ENCODE results near the gene APP.

Gene APP

DNA sequence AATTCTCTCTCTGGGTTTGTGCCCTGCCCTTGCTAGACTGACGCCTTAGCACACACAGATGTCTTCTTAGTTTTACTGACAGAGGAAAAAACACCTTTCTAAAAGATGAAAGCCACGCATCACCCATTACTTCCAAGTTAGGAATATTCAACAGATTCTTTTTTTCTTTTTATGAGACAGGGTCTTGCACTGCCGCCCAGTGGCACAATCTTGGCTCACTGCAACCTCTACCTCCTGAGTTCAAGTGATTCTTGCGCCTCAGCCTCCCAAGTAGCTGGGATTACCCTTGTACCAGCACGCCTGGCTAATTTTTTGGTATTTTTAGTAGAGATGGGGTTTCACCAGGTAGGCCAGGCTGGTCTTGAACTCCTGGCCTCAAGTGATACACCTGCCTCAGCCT lies 169.2 kb downstream of the APP start:
- Histone ChIP-seq H3K36me3 (ENCODE audit: low read length) (no peaks in the 10 kb centered on the region), H3K27me3 (ENCODE audit: low read length) (no peaks in the 10 kb centered on the region), H2AFZ (ENCODE audit: low read depth, low read length, severe bottlenecking) (no peak overlapping the region), H3K9me3 (ENCODE audit: insufficient read depth, low read length) (no peaks in the 10 kb centered on the region), H3K9ac (ENCODE audit: low read length) (no peak overlapping the region), H3F3A (ENCODE audit: insufficient read depth) (no peaks in the 10 kb centered on the region), H3K79me2 (ENCODE audit: insufficient read depth, low read length) (no peaks in the 10 kb centered on the region), H3K4me3 (ENCODE audit: insufficient read depth, low read length, poor library complexity, severe bottlenecking) (no peak overlapping the region), H3K4me2 (ENCODE audit: low read depth, low read length, poor library complexity, severe bottlenecking) (no peak overlapping the region), H3K27ac (ENCODE audit: low read depth, low read length) (no peak overlapping the region), H3K9me2 (replicated peaks; ENCODE audit: insufficient read depth, low read length) (no peaks in the 10 kb centered on the region), H4K20me1 (ENCODE audit: low read depth, low read length) (no peaks in the 10 kb centered on the region)
- TF ChIP-seq, protein P1, sequence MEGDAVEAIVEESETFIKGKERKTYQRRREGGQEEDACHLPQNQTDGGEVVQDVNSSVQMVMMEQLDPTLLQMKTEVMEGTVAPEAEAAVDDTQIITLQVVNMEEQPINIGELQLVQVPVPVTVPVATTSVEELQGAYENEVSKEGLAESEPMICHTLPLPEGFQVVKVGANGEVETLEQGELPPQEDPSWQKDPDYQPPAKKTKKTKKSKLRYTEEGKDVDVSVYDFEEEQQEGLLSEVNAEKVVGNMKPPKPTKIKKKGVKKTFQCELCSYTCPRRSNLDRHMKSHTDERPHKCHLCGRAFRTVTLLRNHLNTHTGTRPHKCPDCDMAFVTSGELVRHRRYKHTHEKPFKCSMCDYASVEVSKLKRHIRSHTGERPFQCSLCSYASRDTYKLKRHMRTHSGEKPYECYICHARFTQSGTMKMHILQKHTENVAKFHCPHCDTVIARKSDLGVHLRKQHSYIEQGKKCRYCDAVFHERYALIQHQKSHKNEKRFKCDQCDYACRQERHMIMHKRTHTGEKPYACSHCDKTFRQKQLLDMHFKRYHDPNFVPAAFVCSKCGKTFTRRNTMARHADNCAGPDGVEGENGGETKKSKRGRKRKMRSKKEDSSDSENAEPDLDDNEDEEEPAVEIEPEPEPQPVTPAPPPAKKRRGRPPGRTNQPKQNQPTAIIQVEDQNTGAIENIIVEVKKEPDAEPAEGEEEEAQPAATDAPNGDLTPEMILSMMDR (IDR thresholded peaks at IDR 0.05; ENCODE audit: insufficient read depth, low read length, poor library complexity, severe bottlenecking): peak; percentile 54
- no peak for TF ChIP-seq EZH2phosphoT487 (conservative IDR thresholded peaks at IDR 0.05; ENCODE audit: low read length)

- Histone ChIP-seq H3K27ac (ENCODE audit: low read depth, low read length) (no peak overlapping the region), H3K27me3 (ENCODE audit: low read length) (no peaks in the 10 kb centered on the region), H3K9me3 (ENCODE audit: insufficient read depth, low read length) (no peaks in the 10 kb centered on the region), H3K4me2 (ENCODE audit: low read depth, low read length, poor library complexity, severe bottlenecking) (no peak overlapping the region), H4K20me1 (ENCODE audit: low read depth, low read length) (no peaks in the 10 kb centered on the region), H3K9me2 (replicated peaks; ENCODE audit: insufficient read depth, low read length) (no peaks in the 10 kb centered on the region), H3K9ac (ENCODE audit: low read length) (no peak overlapping the region), H3F3A (ENCODE audit: insufficient read depth) (no peaks in the 10 kb centered on the region), H3K36me3 (ENCODE audit: low read length) (no peaks in the 10 kb centered on the region), H3K4me3 (ENCODE audit: insufficient read depth, low read length, poor library complexity, severe bottlenecking) (no peak overlapping the region), H3K79me2 (ENCODE audit: insufficient read depth, low read length) (no peaks in the 10 kb centered on the region), H2AFZ (ENCODE audit: low read depth, low read length, severe bottlenecking) (no peak overlapping the region)
- TF ChIP-seq EZH2phosphoT487 (conservative IDR thresholded peaks at IDR 0.05; ENCODE audit: low read length): no peak
- TF ChIP-seq, protein P1 (IDR thresholded peaks at IDR 0.05; ENCODE audit: insufficient read depth, low read length, poor library complexity, severe bottlenecking): no peak
These were observed 170.5 kb downstream of the APP start for GRCh38 chr21:25999921-26000582.

GRCh38 chr21:25997788-25998611 lies 172.6 kb downstream of the APP start:
- Histone ChIP-seq H3K79me2 (ENCODE audit: insufficient read depth, low read length) (no peaks in the 10 kb centered on the region), H3K9ac (ENCODE audit: low read length) (no peak overlapping the region), H3F3A (ENCODE audit: insufficient read depth) (no peaks in the 10 kb centered on the region), H3K4me3 (ENCODE audit: insufficient read depth, low read length, poor library complexity, severe bottlenecking) (no peak overlapping the region), H3K4me2 (ENCODE audit: low read depth, low read length, poor library complexity, severe bottlenecking) (no peak overlapping the region), H3K36me3 (ENCODE audit: low read length) (no peaks in the 10 kb centered on the region), H3K9me3 (ENCODE audit: insufficient read depth, low read length) (no peaks in the 10 kb centered on the region), H4K20me1 (ENCODE audit: low read depth, low read length) (no peaks in the 10 kb centered on the region), H2AFZ (ENCODE audit: low read depth, low read length, severe bottlenecking) (no peak overlapping the region), H3K27ac (ENCODE audit: low read depth, low read length) (no peak overlapping the region), H3K9me2 (replicated peaks; ENCODE audit: insufficient read depth, low read length) (no peaks in the 10 kb centered on the region), H3K27me3 (ENCODE audit: low read length) (no peaks in the 10 kb centered on the region)
- TF ChIP-seq, protein P1 (IDR thresholded peaks at IDR 0.05; ENCODE audit: insufficient read depth, low read length, poor library complexity, severe bottlenecking): no peak
